SK-N-SH (cell line): ENCODE data around the gene RARA. TPM values are rescaled to one million over a fixed set of nuclear protein-coding genes. Genes with fewer than 3 reads are reported as not detected.

Source experiments
- CTCF ChIA-PET: fragments of 300-600, 350-600 bp; formaldehyde crosslinking; extraction: SDS; loops from one replicate; lab custom pipeline; 2021; lab: Yijun Ruan, JAX
- POLR2A ChIA-PET: fragments of 350-600 bp; sonication (Branson Sonifier 250); formaldehyde crosslinking; extraction: SDS; loops from one replicate; lab custom pipeline; 2020; ENCODE audit warnings: antibody characterized with exemption, inconsistent platforms; lab: Yijun Ruan, JAX
- DNase-seq: peaks from one replicate; pipeline ENCODE4 v3.0.0; 2012
- H2AFZ ChIP-seq: fragments of 200-600 bp; sonication (generic); 2 replicates; pipeline ENCODE4 v1.8.1; 2016; ENCODE audit warnings: antibody characterized with exemption, mild to moderate bottlenecking, low read depth
- H3F3A ChIP-seq: fragments of 200-600 bp; sonication (generic); replicated peaks from 2 replicates; pipeline ENCODE3; 2016; ENCODE audit warnings: antibody characterized with exemption, mild to moderate bottlenecking; ENCODE audit not compliant: insufficient read depth
- H3K27ac ChIP-seq, 2 experiments: fragments of 200-500 bp in 1 of 2; fragments of 200-600 bp in 1 of 2; sonication (Bioruptor generic) in 1 of 2; sonication (generic), shearing (Covaris generic) in 1 of 2; 2 replicates each; pipeline versions ENCODE4 v1.5.1 to v1.6.1; 2014 to 2016; ENCODE audit warnings: low read depth in 2 of 2, inconsistent platforms in 1 of 2, low read length in 1 of 2, mild to moderate bottlenecking in 1 of 2, mixed read lengths in 1 of 2
- H3K27me3 ChIP-seq: fragments of 200-600 bp; sonication (generic), shearing (Covaris generic); 2 replicates; pipeline ENCODE4 v1.6.1; 2016; ENCODE audit warnings: mixed run types; ENCODE audit not compliant: insufficient read depth
- H3K36me3 ChIP-seq, 2 experiments: fragments of 200-500 bp in 1 of 2; fragments of 200-600 bp in 1 of 2; sonication (Bioruptor generic) in 1 of 2; sonication (generic) in 1 of 2; replicated peaks in 1 of 2; 2 replicates each; pipeline versions ENCODE3 to v1.5.1; 2014 to 2016; ENCODE audit warnings: low read length in 1 of 2, mild to moderate bottlenecking in 1 of 2; ENCODE audit not compliant: insufficient read depth in 2 of 2, control insufficient read depth in 1 of 2
- H3K4me1 ChIP-seq, 2 experiments: fragments of 200-500 bp in 1 of 2; fragments of 200-600 bp in 1 of 2; sonication (Bioruptor generic) in 1 of 2; sonication (generic), shearing (Covaris generic) in 1 of 2; 2 replicates each; pipeline versions ENCODE4 v1.5.1 to v1.6.1; 2014 to 2016; ENCODE audit warnings: low read depth in 1 of 2, low read length in 1 of 2, mixed run types in 1 of 2; ENCODE audit not compliant: insufficient read depth in 2 of 2, control insufficient read depth in 1 of 2
- H3K4me2 ChIP-seq: fragments of 200-600 bp; sonication (generic), shearing (Covaris generic); 2 replicates; pipeline ENCODE4 v1.6.1; 2017; ENCODE audit warnings: mixed run types
- H3K4me3 ChIP-seq, 2 experiments: fragments of 200-500 bp in 1 of 2; fragments of 200-600 bp in 1 of 2; sonication (Bioruptor generic) in 1 of 2; sonication (generic), shearing (Covaris generic) in 1 of 2; 2 replicates each; pipeline versions ENCODE4 v1.5.1 to v1.8.1; 2014 to 2016; ENCODE audit warnings: low read depth in 2 of 2, inconsistent platforms in 1 of 2, low read length in 1 of 2, mild to moderate bottlenecking in 1 of 2, mixed read lengths in 1 of 2, moderate library complexity in 1 of 2
- H3K79me2 ChIP-seq: fragments of 200-600 bp; sonication (generic); 2 replicates; pipeline ENCODE4 v1.8.1; 2017; ENCODE audit warnings: mild to moderate bottlenecking; ENCODE audit not compliant: insufficient read depth
- H3K9ac ChIP-seq: fragments of 200-600 bp; sonication (generic); 2 replicates; pipeline ENCODE4 v1.6.1; 2017; ENCODE audit warnings: mixed run types
- H3K9me2 ChIP-seq: fragments of 200-600 bp; sonication (generic); 2 replicates; pipeline ENCODE4 v1.6.1; 2017; ENCODE audit warnings: mixed run types
- H3K9me3 ChIP-seq: fragments of 200-600 bp; sonication (generic); 2 replicates; pipeline ENCODE4 v1.6.1; 2017; ENCODE audit warnings: mixed run types, mild to moderate bottlenecking, moderate library complexity
- H4K20me1 ChIP-seq: fragments of 200-600 bp; sonication (generic); 2 replicates; pipeline ENCODE4 v1.6.1; 2017; ENCODE audit warnings: mild to moderate bottlenecking, mixed run types; ENCODE audit not compliant: insufficient read depth
- CHD2 ChIP-seq: fragments of 150-350 bp; IDR thresholded peaks from 2 replicates; pipeline ENCODE4 v1.6.1; 2018; ENCODE audit warnings: low read length; ENCODE audit not compliant: partially characterized antibody
- ELF1 ChIP-seq: IDR thresholded peaks from 2 replicates; pipeline ENCODE4 v1.4.0; 2012
- EP300 ChIP-seq, 2 experiments: IDR thresholded peaks; 2 replicates each; pipeline versions ENCODE4 v1.4.0 to v1.6.1; 2012; ENCODE audit warnings: borderline replicate concordance in 1 of 2, low read depth in 1 of 2, low read length in 1 of 2
- EZH2phosphoT487 ChIP-seq: fragments of 200-600 bp; sonication (generic); IDR thresholded peaks from 2 replicates; pipeline ENCODE4 v1.6.1; 2017; ENCODE audit warnings: low read depth, mixed run types, mild to moderate bottlenecking, antibody characterized with exemption, moderate library complexity, borderline replicate concordance
- FOSL2 ChIP-seq: IDR thresholded peaks from 2 replicates; pipeline ENCODE4 v1.4.0; 2012; ENCODE audit warnings: low read depth, mild to moderate bottlenecking, moderate library complexity, borderline replicate concordance
- FOXJ3 ChIP-seq: sonication (generic); formaldehyde crosslinking; IDR thresholded peaks from 2 replicates; pipeline ENCODE4 v1.5.1; 2020; ENCODE audit warnings: mild to moderate bottlenecking, missing genetic modification reagents
- GABPA ChIP-seq: IDR thresholded peaks from 2 replicates; pipeline ENCODE4 v1.4.0; 2012; ENCODE audit warnings: low read depth, mild to moderate bottlenecking
- GATA2 ChIP-seq: sonication (generic); formaldehyde crosslinking; IDR thresholded peaks from 2 replicates; pipeline ENCODE4 v1.5.0; 2020; ENCODE audit warnings: mild to moderate bottlenecking, missing genetic modification reagents
- JUND ChIP-seq: IDR thresholded peaks from 2 replicates; pipeline ENCODE4 v1.4.0; 2012
- MXI1 ChIP-seq: IDR thresholded peaks from 2 replicates; pipeline ENCODE4 v1.6.1; 2012; ENCODE audit warnings: mild to moderate bottlenecking, low read depth, low read length, improper control_type of control experiment
- POLR2AphosphoS5 ChIP-seq: IDR thresholded peaks from 2 replicates; pipeline ENCODE4 v1.6.1; 2012; ENCODE audit warnings: low read depth, low read length
- RCOR1 ChIP-seq: fragments of 150-350 bp; IDR thresholded peaks from 2 replicates; pipeline ENCODE4 v1.6.1; 2017; ENCODE audit warnings: antibody characterized with exemption, low read length
- RFX5 ChIP-seq: IDR thresholded peaks from 2 replicates; pipeline ENCODE4 v1.6.1; 2012; ENCODE audit warnings: mild to moderate bottlenecking, improper control_type of control experiment, low read length
- YY1 ChIP-seq: IDR thresholded peaks from 2 replicates; pipeline ENCODE4 v1.4.0; 2012; ENCODE audit warnings: low read depth, mild to moderate bottlenecking
- WGBS: methylation state at CpG from one replicate; pipeline ENCODE4 v1.1.6; 2017; ENCODE audit warnings: low lambda C conversion rate; 5-methylcytosine and 5-hydroxymethylcytosine counted together
- polyA plus RNA-seq, 3 experiments: library from polyadenylated mRNA; depleted of rRNA; stranded (reverse); fragments of >200 nt; gene quantifications; 2 replicates each; pipeline ENCODE4 v1.2.3, GENCODE V29; 2012
- TF ChIP-seq, protein P1 (sequence below): fragments of 150-350 bp; IDR thresholded peaks from 2 replicates; pipeline ENCODE4 v1.6.1; 2016; ENCODE audit warnings: mild to moderate bottlenecking, low read depth, low read length
- TF ChIP-seq, protein P2 (sequence below): fragments of 200-600 bp; sonication (generic); IDR thresholded peaks from 2 replicates; pipeline ENCODE4 v1.6.1; 2017; ENCODE audit warnings: antibody characterized with exemption, mild to moderate bottlenecking, moderate library complexity
- TF ChIP-seq, protein P3 (sequence below): fragments of 150-350 bp; IDR thresholded peaks from 2 replicates; pipeline ENCODE4 v1.6.1; 2017; ENCODE audit warnings: antibody characterized with exemption, low read length, low read depth, borderline replicate concordance
- TF ChIP-seq, protein P4 (sequence below): IDR thresholded peaks from 2 replicates; pipeline ENCODE4 v1.4.0; 2012; ENCODE audit warnings: low read depth

Gene RARA
- polyA plus RNA-seq, 1 of the 3 experiments (the other 2 are of a cell fraction) = 13.3 TPM

DNA sequence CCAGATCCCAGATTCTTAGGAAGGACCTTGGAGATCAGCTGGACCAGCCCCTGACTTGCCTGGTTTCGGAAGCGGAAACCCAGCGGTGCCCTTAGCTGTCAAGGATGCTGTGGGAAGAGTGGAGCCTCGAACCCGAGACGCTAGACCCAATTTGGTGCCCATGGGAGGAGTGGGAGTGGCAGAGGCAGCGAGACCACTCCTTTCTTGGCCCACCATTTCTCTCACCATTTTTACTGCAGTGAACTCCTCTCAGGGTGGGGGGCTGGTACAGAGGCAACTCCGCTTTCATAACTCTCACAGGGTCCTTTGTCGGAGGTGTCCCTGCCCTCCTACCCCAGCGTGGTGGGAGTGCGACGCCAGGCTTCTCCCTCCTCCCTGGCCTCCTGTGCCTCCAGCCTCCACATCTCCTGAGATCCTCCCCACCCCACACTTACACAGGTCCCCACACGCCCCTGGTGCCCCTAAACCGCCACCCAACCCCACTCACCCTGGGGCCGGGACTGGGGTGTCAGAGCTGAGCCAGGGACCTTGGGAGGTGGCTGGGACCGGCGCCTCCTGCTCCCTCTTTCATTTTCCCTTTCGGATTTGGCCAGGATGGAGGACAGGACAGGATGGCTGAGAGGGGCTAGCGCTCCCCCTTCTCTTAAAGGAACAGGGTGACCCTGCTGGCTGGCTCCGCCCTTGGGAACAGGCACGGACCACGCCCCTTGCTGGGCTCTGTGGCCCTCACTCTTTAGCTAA is 55.3 kb downstream of the RARA start, which contains the start of gene GJD3:
Gene GJD3, minus strand, starts transcription at position 617 of the 741 bp plus-strand sequence. CDS start 922 bp downstream, outside the sequence.
- H3K4me3 ChIP-seq = peak within 1 kb of the TSS in 1 of 2 experiments; percentile 57; a peak in 2 of 4 replicates
- H3K27ac ChIP-seq = no peak within 1 kb of the TSS
- H3K79me2 ChIP-seq = no peaks in the 10 kb centered on the region
- DNase-seq = peak; percentile 24
- ChIA-PET POLR2A (no interaction called here), CTCF (interaction anchor here (0.8 to 57.6 kb wide), 12 partner anchors 9 to 194 kb away, joined by 3 to 1706 read pairs (median 8); partner anchors contain the start of genes CCR7, CDC6, RARA and TOP2A)
- peak within 1 kb of the TSS; percentile 76; the same call in 1 of the 2 replicates for H3K4me2 ChIP-seq
- H3K9ac ChIP-seq = no peak within 1 kb of the TSS
- H3K27me3 ChIP-seq = no peaks in the 10 kb centered on the region
- no peaks in the 10 kb centered on the region for H3K9me2 ChIP-seq
- 98% methylated on average over 19 of the region's 22 CpGs for WGBS
- no peaks in the 10 kb centered on the region for H3K9me3 ChIP-seq
- H3K4me1 ChIP-seq = peaks cover 0 to 15% of the 10 kb centered on the region in 2 experiments; a peak in 1 of 4 replicates
- no peaks in the 10 kb centered on the region for H4K20me1 ChIP-seq
- H3K36me3 ChIP-seq = no peaks in the 10 kb centered on the region
- H3F3A ChIP-seq = no peaks in the 10 kb centered on the region
- no peak for TF ChIP-seq FOXJ3
- TF ChIP-seq ELF1 = no peak
- TF ChIP-seq, protein P1, sequence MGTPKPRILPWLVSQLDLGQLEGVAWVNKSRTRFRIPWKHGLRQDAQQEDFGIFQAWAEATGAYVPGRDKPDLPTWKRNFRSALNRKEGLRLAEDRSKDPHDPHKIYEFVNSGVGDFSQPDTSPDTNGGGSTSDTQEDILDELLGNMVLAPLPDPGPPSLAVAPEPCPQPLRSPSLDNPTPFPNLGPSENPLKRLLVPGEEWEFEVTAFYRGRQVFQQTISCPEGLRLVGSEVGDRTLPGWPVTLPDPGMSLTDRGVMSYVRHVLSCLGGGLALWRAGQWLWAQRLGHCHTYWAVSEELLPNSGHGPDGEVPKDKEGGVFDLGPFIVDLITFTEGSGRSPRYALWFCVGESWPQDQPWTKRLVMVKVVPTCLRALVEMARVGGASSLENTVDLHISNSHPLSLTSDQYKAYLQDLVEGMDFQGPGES = no peak
- no peak for TF ChIP-seq FOSL2
- no peak for TF ChIP-seq JUND
- TF ChIP-seq EP300 (IDR thresholded peaks at IDR 0.05; ENCODE audit: borderline replicate concordance in 1 of 2, low read depth in 1 of 2, low read length in 1 of 2) = no peak
- no peak for TF ChIP-seq RCOR1
- TF ChIP-seq, protein P2, sequence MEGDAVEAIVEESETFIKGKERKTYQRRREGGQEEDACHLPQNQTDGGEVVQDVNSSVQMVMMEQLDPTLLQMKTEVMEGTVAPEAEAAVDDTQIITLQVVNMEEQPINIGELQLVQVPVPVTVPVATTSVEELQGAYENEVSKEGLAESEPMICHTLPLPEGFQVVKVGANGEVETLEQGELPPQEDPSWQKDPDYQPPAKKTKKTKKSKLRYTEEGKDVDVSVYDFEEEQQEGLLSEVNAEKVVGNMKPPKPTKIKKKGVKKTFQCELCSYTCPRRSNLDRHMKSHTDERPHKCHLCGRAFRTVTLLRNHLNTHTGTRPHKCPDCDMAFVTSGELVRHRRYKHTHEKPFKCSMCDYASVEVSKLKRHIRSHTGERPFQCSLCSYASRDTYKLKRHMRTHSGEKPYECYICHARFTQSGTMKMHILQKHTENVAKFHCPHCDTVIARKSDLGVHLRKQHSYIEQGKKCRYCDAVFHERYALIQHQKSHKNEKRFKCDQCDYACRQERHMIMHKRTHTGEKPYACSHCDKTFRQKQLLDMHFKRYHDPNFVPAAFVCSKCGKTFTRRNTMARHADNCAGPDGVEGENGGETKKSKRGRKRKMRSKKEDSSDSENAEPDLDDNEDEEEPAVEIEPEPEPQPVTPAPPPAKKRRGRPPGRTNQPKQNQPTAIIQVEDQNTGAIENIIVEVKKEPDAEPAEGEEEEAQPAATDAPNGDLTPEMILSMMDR = no peak
- TF ChIP-seq GABPA = no peak
- TF ChIP-seq RFX5 = no peak
- no peak for TF ChIP-seq POLR2AphosphoS5
- TF ChIP-seq, protein P3, sequence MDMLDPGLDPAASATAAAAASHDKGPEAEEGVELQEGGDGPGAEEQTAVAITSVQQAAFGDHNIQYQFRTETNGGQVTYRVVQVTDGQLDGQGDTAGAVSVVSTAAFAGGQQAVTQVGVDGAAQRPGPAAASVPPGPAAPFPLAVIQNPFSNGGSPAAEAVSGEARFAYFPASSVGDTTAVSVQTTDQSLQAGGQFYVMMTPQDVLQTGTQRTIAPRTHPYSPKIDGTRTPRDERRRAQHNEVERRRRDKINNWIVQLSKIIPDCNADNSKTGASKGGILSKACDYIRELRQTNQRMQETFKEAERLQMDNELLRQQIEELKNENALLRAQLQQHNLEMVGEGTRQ = no peak
- no peak for TF ChIP-seq EZH2phosphoT487
- no peak for TF ChIP-seq YY1
- TF ChIP-seq, protein P4, sequence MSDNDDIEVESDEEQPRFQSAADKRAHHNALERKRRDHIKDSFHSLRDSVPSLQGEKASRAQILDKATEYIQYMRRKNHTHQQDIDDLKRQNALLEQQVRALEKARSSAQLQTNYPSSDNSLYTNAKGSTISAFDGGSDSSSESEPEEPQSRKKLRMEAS = no peak
- no peak for TF ChIP-seq MXI1
- no peak for TF ChIP-seq GATA2 (CRISPR knock-in tag)
- TF ChIP-seq CHD2 = no peak
- H2AFZ ChIP-seq = no peak within 1 kb of the TSS; the same call in 1 of the 2 replicates
